Lower leg skin (tissue), 4 donors: Measurements from ENCODE around the gene PPM1N. TPM values are rescaled to one million over a fixed set of nuclear protein-coding genes. Genes with fewer than 3 reads are reported as not detected.
"Not testable (repeated sequence)": the region's sequence is repeated elsewhere in the genome, so short reads cannot be mapped to it uniquely, and the experiment has no call there.

Experiments used
- DNase-seq, 2 donors: peaks; one replicate each; pipeline ENCODE4 v3.0.0-alpha.2; 2019; ENCODE audit warnings: low spot score in 2 of 2
- H3K4me3 ChIP-seq: fragments of 200-600 bp; sonication (generic); 2 replicates; pipeline ENCODE4 v1.5.1; 2017; ENCODE audit warnings: mild to moderate bottlenecking, low read depth; ENCODE audit not compliant: poor library complexity, severe bottlenecking
- CTCF ChIP-seq, 3 donors: fragments of 450-650 bp; IDR thresholded peaks; one replicate each; pipeline ENCODE4 v1.5.1; 2016; ENCODE audit warnings: antibody characterized with exemption in 3 of 3, mild to moderate bottlenecking in 3 of 3, moderate library complexity in 2 of 3
- POLR2A ChIP-seq, 2 donors: fragments of 450-650 bp; IDR thresholded peaks; one replicate each; pipeline ENCODE4 v1.6.1; 2016 to 2017; ENCODE audit warnings: antibody characterized with exemption in 2 of 2, mild to moderate bottlenecking in 1 of 2, moderate library complexity in 1 of 2
- WGBS, 2 donors: methylation state at CpG; one replicate each; pipeline ENCODE4 v1.1.5; 2018; 5-methylcytosine and 5-hydroxymethylcytosine counted together
- intact Hi-C: fragments of 100-400 bp; cut with DNase I; formaldehyde crosslinking; loops from one replicate; pipeline ENCODE4 v1.15.0; 2023; ENCODE audit warnings: low total_unique reads
- total RNA-seq, 4 donors: library from RNA; depleted of rRNA; stranded (reverse); fragments of >200 nt; gene quantifications; one replicate each; pipeline ENCODE4 v1.1.0, GENCODE V29; 2016

PPM1N gene
- total RNA-seq, 4 donors from 2014 or later: 2.9 to 4.7 (median 3.6) TPM

DNA sequence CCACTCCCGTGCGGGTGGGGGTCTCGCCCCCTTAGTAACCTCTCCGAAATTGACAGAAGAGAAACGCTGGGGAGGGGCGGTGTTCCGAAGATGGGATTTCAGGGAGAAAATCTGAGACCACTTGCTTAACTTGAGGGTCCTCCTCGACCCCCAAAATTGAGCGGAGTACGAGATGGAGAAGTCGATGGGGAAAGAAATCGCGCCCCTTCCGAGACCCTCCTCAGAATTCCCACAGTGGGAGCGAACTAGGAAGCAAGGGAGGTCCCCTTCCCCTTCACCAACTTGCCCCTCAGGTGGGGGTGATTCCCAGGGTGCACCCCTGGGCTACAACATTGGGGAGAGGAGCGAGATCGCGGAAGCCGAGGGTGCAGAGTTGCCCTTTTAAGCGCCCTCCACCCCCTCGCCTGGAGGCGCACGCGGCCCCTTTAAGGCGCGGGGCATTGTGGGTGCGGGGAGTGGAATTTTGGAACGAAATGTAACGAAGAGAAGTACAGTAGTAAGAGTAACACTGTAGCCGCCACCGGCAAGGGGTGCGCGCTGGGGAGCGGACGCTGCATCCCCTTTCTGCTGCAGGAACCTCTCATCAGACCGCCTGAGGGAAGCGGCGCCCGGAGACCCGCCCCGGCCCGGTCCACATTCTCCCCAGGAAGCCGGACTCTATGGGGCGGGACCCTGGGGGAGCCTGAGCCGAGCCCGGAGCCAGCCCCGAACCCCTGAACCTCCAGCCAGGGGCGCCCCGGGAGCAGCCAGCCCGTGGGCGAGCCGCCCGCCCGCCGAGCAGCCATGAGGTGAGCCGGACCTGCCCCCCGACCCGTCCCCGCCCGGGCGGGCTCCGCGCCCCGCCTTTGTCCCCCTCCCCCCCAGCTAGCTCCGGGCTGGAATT, 9.0 kb downstream of the PPM1N start, which contains the start of gene VASP:
TSS of gene VASP (plus strand) at position 491 of the 883 bp plus-strand sequence. CDS start at position 784, 293 bp downstream.
- peak within 1 kb of the TSS; percentile 90 for H3K4me3 ChIP-seq
- peak; percentile 91 to 97 for DNase-seq
- TF ChIP-seq POLR2A (IDR thresholded peaks at IDR 0.05) (peak in 1 of 2 donors; percentile 65), CTCF (IDR thresholded peaks at IDR 0.05) (no peak)
- WGBS, 2 donors: 1% methylated on average over 55 to 64 of the region's 65 CpGs
- intact Hi-C loops: no loop called here

DNA sequence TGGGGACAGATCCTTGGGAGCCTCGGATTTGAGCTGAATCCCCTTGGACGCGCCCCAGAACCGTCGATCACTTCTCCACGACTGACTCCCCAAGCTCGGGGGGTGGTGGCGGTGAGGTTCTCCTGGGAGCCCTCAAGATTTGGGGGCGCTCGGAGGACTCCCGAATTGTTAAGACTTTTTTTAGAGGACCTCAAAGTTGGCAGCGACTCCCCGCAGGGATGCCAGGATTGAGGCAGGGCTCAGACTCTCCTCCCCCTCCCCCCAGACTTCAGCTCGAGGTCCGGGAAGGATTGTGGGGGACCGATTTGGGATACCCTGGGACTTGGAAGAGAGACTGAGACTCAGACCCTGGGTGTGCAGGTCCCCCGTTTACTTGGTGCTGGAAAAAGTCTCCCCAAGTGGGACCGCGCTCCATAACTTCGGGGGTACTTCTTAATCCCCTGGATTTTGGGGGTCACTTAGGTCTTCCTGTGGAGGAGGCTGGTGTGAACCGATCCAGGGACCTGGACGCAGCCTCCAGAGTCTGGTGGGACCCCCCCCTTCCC, 9.7 kb downstream of the PPM1N start:
- 0 to 2% methylated on average over 19 to 21 of the region's 22 CpGs for WGBS, 2 donors
- no peak for TF ChIP-seq CTCF (IDR thresholded peaks at IDR 0.05)
- TF ChIP-seq POLR2A (IDR thresholded peaks at IDR 0.05): no peak
- intact Hi-C loops: no loop called here
- peak in 1 of 2 donors; percentile 91 for DNase-seq
- peak overlapping the region; percentile 90 for H3K4me3 ChIP-seq

DNA sequence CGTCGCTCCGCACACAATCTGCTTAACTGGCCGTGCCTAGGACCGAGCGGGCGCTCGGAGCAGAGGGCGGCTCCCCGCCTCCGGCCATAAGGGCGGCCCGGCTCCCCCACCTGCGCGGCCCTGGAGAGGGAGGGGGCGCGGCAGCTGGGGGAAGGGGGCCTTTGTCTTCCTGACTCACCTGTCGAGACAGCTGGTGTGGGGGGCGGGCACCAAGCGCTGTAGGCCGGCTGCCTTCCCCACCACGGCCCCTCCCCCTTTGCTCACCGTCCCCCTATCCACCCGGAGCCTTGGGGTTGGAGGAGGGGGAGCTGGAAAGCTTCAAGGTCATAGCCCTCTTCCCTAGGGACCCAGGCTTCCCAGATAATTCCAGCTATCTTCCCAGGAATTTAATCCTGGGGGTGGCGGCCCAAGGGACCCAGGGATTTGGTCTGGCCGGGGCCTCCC, 10.2 kb downstream of the PPM1N start:
- intact Hi-C loops: no loop called here
- TF ChIP-seq CTCF (IDR thresholded peaks at IDR 0.05) (no peak), POLR2A (IDR thresholded peaks at IDR 0.05) (no peak)
- DNase-seq: peak in 1 of 2 donors; percentile 89
- peak overlapping the region; percentile 90 for H3K4me3 ChIP-seq
- 2 to 3% methylated on average over 9 to 15 of the region's 26 CpGs for WGBS, 2 donors

DNA sequence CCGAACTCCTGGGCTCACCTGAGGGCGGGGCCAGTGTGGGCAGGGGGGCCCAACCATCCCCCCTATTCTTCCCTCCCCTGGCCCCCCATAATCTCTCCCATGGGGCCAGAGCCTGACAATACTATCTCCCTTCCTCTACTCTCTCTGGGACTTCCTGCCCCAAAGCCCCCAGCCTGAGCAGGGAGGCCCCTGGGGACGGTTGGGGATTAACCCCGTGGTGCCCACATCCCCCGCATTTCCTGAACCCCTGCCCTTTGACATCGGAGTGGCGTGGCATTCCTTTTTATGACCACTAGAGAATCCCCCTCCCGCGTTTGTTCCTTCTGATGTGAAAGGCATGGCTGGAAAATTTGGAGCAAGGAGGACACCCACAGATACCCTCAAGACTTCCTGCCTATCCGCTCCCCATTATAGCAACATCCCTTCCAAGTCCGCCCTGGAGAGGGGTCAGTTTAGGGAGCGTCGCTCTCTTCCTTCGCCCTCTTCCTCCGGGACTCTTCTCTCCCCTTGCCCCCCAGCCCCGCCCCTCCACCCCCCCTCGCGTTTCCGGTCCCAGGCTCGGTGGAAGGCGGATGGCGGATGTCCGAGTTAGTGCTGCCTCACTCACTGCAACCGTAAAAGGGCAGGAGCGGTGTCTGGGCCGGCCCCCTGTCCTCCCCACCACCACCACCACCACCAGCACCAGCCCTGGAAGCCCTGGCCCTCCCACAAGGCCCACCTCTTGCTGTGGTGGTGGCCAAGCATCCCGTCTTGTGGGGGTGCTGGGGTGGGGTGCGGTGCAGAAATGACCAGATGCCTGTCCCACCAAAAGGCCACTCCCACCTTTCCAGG, 10.8 kb downstream of the PPM1N start:
- DNase-seq: peak; percentile 60 to 95
- TF ChIP-seq POLR2A (IDR thresholded peaks at IDR 0.05): no peak
- TF ChIP-seq CTCF (IDR thresholded peaks at IDR 0.05): no peak
- peak overlapping the region; percentile 90 for H3K4me3 ChIP-seq
- intact Hi-C loops: no loop called here
- 2 to 5% methylated on average over 25 to 28 of the region's 28 CpGs for WGBS, 2 donors

GRCh38 chr19:45509692-45510015, 11.4 kb downstream of the PPM1N start:
- TF ChIP-seq CTCF (IDR thresholded peaks at IDR 0.05) (no peak), POLR2A (IDR thresholded peaks at IDR 0.05) (no peak)
- intact Hi-C loops: no loop called here
- no peak for DNase-seq
- WGBS, 2 donors: 15 to 16% methylated on average over 3 of the region's 3 CpGs
- H3K4me3 ChIP-seq: no peak overlapping the region

DNA sequence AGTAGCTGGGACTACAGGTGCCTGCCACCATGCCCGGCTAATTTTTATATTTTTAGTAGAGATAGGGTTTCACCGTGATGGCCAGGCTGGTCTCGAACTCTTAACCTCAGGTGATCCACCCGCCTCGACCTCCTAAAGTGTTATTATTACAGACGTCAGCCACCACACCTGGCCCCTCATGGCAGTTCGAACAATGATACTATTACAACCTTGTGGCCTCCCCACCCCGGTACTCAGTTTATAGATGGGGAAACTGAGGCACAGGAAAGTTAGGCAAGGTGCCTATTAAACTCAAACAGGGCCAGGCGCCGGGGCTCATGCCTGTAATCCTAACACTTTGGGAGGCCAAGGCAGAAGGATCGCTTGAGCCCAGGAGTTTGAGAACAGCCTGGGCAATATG, 12.1 kb downstream of the PPM1N start:
- intact Hi-C loops, H3K4me3 ChIP-seq, DNase-seq: not testable (repeated sequence)
- 79 to 83% methylated on average over 11 of the region's 11 CpGs for WGBS, 2 donors
